Measurements from ENCODE around the gene DCST2.
A peak's percentile ranks its signal among the peaks of the same experiment; 100 is the strongest.

The DCST2 gene

DNA sequence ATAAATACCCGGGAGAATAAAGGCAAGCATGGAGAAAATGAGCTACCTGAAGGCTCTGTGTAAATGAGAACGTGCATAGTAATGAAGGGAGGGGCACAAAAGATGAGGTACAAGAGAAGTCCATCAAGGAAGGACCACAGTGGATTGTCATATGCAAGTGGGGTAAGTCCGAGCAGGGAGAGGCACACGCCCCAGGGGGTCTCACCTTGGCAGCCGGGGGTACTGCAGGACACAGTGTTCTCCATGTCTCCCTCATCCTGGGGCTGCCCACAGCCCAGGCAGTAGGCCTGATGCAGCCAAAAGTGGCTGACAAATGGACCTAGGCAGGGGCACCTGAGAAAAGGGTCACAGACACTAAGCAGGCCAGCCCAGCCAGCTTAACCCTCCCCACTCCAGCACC is 10.0 kb downstream of the DCST2 start:
- Histone ChIP-seq H3K27me3 (ENCODE audit: insufficient read depth, low read depth, severe bottlenecking) (no peaks in the 10 kb centered on the region), H3K27ac (no peak overlapping the region)

DNA sequence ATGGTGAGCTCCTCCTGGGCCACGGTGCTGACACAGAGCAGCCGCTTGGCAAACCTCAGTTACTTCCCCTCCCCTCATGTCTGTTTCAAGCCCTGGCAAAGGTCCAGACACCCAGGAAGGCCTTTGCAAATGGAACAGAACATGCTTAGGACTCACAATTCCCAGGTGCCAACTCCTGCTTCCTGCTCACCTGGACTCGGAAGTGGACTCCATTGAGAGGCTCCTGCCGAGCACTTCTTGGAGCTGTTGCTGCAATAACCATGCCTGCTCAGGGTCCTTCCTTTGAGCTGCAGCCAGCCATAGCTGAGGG is 10.7 kb downstream of the DCST2 start:
- TF ChIP-seq, protein P1, sequence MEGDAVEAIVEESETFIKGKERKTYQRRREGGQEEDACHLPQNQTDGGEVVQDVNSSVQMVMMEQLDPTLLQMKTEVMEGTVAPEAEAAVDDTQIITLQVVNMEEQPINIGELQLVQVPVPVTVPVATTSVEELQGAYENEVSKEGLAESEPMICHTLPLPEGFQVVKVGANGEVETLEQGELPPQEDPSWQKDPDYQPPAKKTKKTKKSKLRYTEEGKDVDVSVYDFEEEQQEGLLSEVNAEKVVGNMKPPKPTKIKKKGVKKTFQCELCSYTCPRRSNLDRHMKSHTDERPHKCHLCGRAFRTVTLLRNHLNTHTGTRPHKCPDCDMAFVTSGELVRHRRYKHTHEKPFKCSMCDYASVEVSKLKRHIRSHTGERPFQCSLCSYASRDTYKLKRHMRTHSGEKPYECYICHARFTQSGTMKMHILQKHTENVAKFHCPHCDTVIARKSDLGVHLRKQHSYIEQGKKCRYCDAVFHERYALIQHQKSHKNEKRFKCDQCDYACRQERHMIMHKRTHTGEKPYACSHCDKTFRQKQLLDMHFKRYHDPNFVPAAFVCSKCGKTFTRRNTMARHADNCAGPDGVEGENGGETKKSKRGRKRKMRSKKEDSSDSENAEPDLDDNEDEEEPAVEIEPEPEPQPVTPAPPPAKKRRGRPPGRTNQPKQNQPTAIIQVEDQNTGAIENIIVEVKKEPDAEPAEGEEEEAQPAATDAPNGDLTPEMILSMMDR (IDR thresholded peaks at IDR 0.05; ENCODE audit: low read depth, low read length), result no peak
- H3K27me3 ChIP-seq (ENCODE audit: insufficient read depth, low read depth, severe bottlenecking), result no peaks in the 10 kb centered on the region
- H3K36me3 ChIP-seq, result peaks cover 2% of the 10 kb centered on the region; the same call in 1 of the 2 replicates
- DNase-seq, result no peak
- no peak overlapping the region for H3K4me3 ChIP-seq (ENCODE audit: low read depth, low read length)
- H3K9me3 ChIP-seq (ENCODE audit: severe bottlenecking), result no peaks in the 10 kb centered on the region
- no peak overlapping the region for H3K27ac ChIP-seq

More for the DNA sequence above, 10.0 kb downstream of the DCST2 start:
- DNase-seq, result no peak
- H3K36me3 ChIP-seq, result peaks cover 2% of the 10 kb centered on the region; the same call in 1 of the 2 replicates
- H3K4me3 ChIP-seq (ENCODE audit: low read depth, low read length), result no peak overlapping the region
- TF ChIP-seq, protein P1 (IDR thresholded peaks at IDR 0.05; ENCODE audit: low read depth, low read length), result no peak
- no peaks in the 10 kb centered on the region for H3K9me3 ChIP-seq (ENCODE audit: severe bottlenecking)

DNA sequence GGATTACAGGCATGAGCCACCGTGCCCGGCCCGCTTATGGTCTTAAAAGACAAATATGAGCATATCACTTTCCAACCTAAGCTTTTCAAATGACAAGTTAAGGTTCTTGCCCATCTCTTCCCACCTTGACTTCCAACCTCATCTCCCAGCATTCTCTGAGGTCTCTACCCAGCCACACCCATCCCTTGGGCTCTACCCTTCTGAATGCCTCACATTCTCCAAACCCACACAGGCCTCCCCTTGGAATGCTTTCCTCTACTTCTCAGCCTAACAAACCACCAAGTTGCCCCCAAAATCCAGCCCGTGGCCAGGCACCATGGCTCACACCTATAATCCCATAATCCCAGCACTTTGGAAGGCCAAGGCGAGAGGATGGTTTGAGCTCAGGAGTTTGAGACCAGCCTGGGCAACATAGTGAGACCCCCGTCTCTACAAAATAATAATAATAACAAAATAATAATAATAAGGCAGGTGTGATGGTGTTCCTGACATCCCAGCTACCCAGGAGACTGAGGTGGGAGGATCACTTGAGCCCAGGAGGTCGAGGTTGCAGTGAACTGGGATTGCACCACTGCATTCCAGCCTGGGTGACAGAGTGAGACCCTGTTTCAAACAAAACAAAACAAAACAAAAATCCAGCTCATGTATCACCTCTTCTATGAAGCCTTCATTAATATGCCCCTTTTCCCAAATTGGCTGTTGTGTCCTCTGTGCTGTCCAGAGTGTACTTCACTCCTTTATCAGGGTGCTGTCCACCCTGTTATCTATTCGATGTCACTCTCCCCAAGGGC is 11.2 kb downstream of the DCST2 start:
- H3K27me3 ChIP-seq (ENCODE audit: insufficient read depth, low read depth, severe bottlenecking), result no peaks in the 10 kb centered on the region
- no peak for DNase-seq
- H3K36me3 ChIP-seq, result peaks cover 2% of the 10 kb centered on the region; the same call in 1 of the 2 replicates
- TF ChIP-seq, protein P1 (IDR thresholded peaks at IDR 0.05; ENCODE audit: low read depth, low read length), result no peak
- no peak overlapping the region for H3K4me3 ChIP-seq (ENCODE audit: low read depth, low read length)
- H3K27ac ChIP-seq, result no peak overlapping the region
- H3K9me3 ChIP-seq (ENCODE audit: severe bottlenecking), result no peaks in the 10 kb centered on the region

DNA sequence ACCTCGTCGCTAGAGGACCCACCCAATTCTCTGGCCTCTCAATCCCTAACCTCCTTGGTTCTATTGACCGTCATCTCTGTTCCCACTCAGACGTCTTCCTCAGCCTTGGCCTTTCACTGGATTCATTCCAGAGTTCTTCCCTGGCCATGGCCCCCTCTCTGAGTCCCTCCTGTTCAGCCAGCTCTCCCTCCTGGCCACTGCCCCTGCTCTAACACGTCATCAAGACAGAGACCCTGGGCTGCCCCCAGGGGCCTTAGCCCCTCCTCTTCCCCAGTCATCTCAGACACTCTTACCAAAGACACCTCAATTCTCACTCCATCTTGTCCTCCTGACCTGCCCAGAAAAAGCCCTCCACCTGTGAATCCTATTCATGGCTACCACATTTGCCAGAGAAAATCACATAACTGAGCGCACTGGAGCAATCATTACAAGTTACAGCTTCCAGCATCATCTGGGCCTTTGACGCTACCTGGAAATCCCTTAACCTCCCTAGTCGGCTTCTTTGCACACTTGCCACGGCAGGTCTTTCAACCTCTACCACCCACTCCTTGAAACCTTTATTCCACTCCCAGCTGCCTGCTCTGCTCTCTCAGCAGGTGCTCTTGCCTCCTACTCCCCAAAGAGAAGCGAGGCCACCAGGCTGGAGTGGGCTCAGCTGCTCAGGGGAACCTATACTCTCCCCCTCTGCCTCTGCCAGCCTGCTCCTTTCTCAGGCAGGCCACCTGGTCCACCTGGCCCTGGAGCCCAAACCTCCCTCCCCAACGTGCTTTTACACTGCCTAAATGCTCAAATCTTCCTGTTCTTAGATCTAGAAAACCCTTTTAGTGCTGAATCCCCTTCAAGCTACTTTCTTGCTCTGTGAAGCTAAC is 14.0 kb downstream of the DCST2 start:
- H3K27me3 ChIP-seq (ENCODE audit: insufficient read depth, low read depth, severe bottlenecking), result no peaks in the 10 kb centered on the region
- H3K27ac ChIP-seq, result peak overlapping the region; percentile 84
- no peak for DNase-seq

DNA sequence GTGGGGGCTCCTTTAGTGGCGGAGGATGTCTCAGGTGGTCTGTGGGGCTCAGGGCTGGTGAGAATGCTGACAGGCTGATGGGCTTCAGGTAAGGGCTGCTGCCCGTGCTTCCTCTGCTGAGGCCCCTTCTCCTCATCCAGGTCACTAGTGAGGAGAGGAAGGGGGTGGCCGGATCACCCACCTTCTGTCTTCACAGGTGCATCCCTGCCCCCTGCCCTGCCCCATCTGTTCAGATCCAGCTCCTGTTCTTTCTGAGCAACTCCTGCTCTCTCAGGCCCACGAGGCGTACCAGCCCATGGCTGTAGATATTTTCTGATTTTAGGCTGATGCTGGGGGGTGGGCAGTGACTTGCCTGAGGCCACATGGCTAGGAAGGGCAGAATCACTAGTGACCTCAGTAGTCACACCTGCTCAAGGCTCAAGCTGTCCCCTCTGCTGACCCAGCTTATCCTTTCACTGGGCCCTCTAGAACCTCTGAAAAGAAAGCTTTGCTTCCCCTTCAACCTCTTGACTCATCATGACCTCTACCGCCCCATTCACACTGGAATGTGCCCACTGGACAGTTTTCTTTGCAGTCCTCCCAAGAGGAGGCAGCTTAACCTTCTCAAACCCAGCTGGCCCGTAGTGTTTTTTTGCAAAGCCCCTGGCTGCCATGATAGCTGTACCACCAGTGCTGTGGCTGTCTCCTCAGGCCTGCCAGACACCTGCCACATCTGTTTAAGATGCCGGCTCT is 14.8 kb downstream of the DCST2 start:
- Histone ChIP-seq H3K36me3 (peaks cover 34% of the 10 kb centered on the region), H3K27ac (peak overlapping the region; percentile 84), H3K9me3 (ENCODE audit: severe bottlenecking) (no peaks in the 10 kb centered on the region), H3K27me3 (ENCODE audit: insufficient read depth, low read depth, severe bottlenecking) (no peaks in the 10 kb centered on the region), H3K4me3 (ENCODE audit: low read depth, low read length) (no peak overlapping the region)
- TF ChIP-seq, protein P1 (IDR thresholded peaks at IDR 0.05; ENCODE audit: low read depth, low read length), result no peak
- DNase-seq, result peak; percentile 77

More for the DNA sequence above, 14.0 kb downstream of the DCST2 start:
- no peak overlapping the region for H3K4me3 ChIP-seq (ENCODE audit: low read depth, low read length)
- no peaks in the 10 kb centered on the region for H3K9me3 ChIP-seq (ENCODE audit: severe bottlenecking)
- H3K36me3 ChIP-seq, result peaks cover 27% of the 10 kb centered on the region
- TF ChIP-seq, protein P1 (IDR thresholded peaks at IDR 0.05; ENCODE audit: low read depth, low read length), result no peak

Measured in WERI-Rb-1 (cell line).